Measurements from ENCODE around the gene EBF4. TPM values are rescaled to one million over a fixed set of nuclear protein-coding genes. Genes with fewer than 3 reads are reported as not detected.

The EBF4 gene
- polyA plus RNA-seq, 1 donor from 2014 or later: 13.2 TPM

- Histone ChIP-seq H3K36me3 (ENCODE audit: insufficient read depth, low read length) (no peaks in the 10 kb centered on the region), H4K20me1 (ENCODE audit: insufficient read depth) (no peaks in the 10 kb centered on the region), H2AFZ (ENCODE audit: low read depth, low read length) (no peak overlapping the region), H3F3A (ENCODE audit: insufficient read depth, low read length, poor library complexity, severe bottlenecking) (no peaks in the 10 kb centered on the region), H3K9me3 (ENCODE audit: low read length) (no peaks in the 10 kb centered on the region), H3K9me2 (ENCODE audit: insufficient read depth, low read length) (no peaks in the 10 kb centered on the region), H3K79me2 (replicated peaks; ENCODE audit: insufficient read depth, low read length) (no peaks in the 10 kb centered on the region), H3K27ac (ENCODE audit: low read length) (no peak overlapping the region), H3K4me2 (ENCODE audit: low read length) (no peak overlapping the region), H3K27me3 (ENCODE audit: insufficient read depth, low read depth, low read length) (peaks cover 42% of the 10 kb centered on the region), H3K4me3 (ENCODE audit: low read length) (no peak overlapping the region), H3K9ac (ENCODE audit: low read length) (no peak overlapping the region)
- TF ChIP-seq EZH2 (IDR thresholded peaks at IDR 0.05; ENCODE audit: borderline replicate concordance, insufficient read depth, low read length, poor library complexity, severe bottlenecking) (no peak), CTCF (IDR thresholded peaks at IDR 0.05; ENCODE audit: poor library complexity, severe bottlenecking) (no peak), POLR2AphosphoS5 (IDR thresholded peaks at IDR 0.05) (no peak), EP300 (conservative IDR thresholded peaks at IDR 0.05; ENCODE audit: poor library complexity, severe bottlenecking) (no peak), TAF1 (IDR thresholded peaks at IDR 0.05; ENCODE audit: low read depth) (no peak), SMC3 (conservative IDR thresholded peaks at IDR 0.05; ENCODE audit: poor library complexity) (no peak), RAD21 (conservative IDR thresholded peaks at IDR 0.05) (no peak), REST (IDR thresholded peaks at IDR 0.05; ENCODE audit: borderline replicate concordance) (no peak), MXI1 (conservative IDR thresholded peaks at IDR 0.05; ENCODE audit: poor library complexity, severe bottlenecking) (no peak)
These were observed 5.1 kb upstream of the EBF4 start for GRCh38 chr20:2687514-2687913.

GRCh38 chr20:2688041-2688591 is 4.5 kb upstream of the EBF4 start:
- Histone ChIP-seq H3K9me3 (ENCODE audit: low read length) (no peaks in the 10 kb centered on the region), H3F3A (ENCODE audit: insufficient read depth, low read length, poor library complexity, severe bottlenecking) (no peaks in the 10 kb centered on the region), H3K27me3 (ENCODE audit: insufficient read depth, low read depth, low read length) (peaks cover 42% of the 10 kb centered on the region), H2AFZ (ENCODE audit: low read depth, low read length) (no peak overlapping the region), H3K4me3 (ENCODE audit: low read length) (no peak overlapping the region), H3K27ac (ENCODE audit: low read length) (no peak overlapping the region), H3K36me3 (ENCODE audit: insufficient read depth, low read length) (no peaks in the 10 kb centered on the region), H3K79me2 (replicated peaks; ENCODE audit: insufficient read depth, low read length) (no peaks in the 10 kb centered on the region), H3K9me2 (ENCODE audit: insufficient read depth, low read length) (no peaks in the 10 kb centered on the region), H3K9ac (ENCODE audit: low read length) (no peak overlapping the region), H4K20me1 (ENCODE audit: insufficient read depth) (no peaks in the 10 kb centered on the region), H3K4me2 (ENCODE audit: low read length) (no peak overlapping the region)
- TF ChIP-seq SMC3 (conservative IDR thresholded peaks at IDR 0.05; ENCODE audit: poor library complexity) (peak; percentile 47), TAF1 (IDR thresholded peaks at IDR 0.05; ENCODE audit: low read depth) (no peak), REST (IDR thresholded peaks at IDR 0.05; ENCODE audit: borderline replicate concordance) (no peak), CTCF (IDR thresholded peaks at IDR 0.05; ENCODE audit: poor library complexity, severe bottlenecking) (peak; percentile 51), RAD21 (conservative IDR thresholded peaks at IDR 0.05) (peak; percentile 53), EZH2 (IDR thresholded peaks at IDR 0.05; ENCODE audit: borderline replicate concordance, insufficient read depth, low read length, poor library complexity, severe bottlenecking) (no peak)

Data from neural cell (in vitro differentiated cells).